GM12892 (cell line): ENCODE results near the gene SNAPC5.

Experiments
- POLR2A ChIP-seq: IDR thresholded peaks from 2 replicates; pipeline ENCODE4 v1.6.1; 2011; ENCODE audit warnings: low read depth, low read length, control low read depth
- TAF1 ChIP-seq: IDR thresholded peaks from 2 replicates; pipeline ENCODE4 v1.6.1; 2011; ENCODE audit warnings: low read depth, mild to moderate bottlenecking, control low read depth, low read length, borderline replicate concordance

DNA sequence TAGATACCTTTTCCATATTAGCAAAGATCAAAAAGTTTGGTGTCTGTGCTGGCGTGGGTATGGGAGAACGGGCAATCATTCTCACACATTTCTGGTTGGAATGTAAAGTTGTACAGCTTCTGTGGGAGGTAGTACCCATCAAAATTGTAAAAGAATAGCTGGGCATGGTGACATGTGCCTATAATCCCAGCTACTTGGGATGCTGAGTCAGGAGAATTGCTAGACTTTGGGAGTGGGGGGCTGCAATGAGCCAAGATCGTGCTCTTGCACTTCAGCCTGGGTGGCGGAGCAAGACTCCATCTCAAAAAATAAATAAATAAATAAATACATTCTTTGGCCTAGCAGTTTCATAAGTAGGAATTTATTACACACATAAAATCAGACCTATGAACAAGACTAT, 45.3 kb upstream of the SNAPC5 start:
- TF ChIP-seq POLR2A (no peak), TAF1 (no peak)
